HepG2 (cell line): Measurements from ENCODE around the gene IGFBP6. TPM values are rescaled to one million over a fixed set of nuclear protein-coding genes. Genes with fewer than 3 reads are reported as not detected.

Experiments used
- AHR ChIP-seq: IDR thresholded peaks from 2 replicates; pipeline ENCODE4 v1.6.1; 2018; ENCODE audit warnings: missing genetic modification reagents, missing compliant biosample characterization
- CENPT ChIP-seq: sonication (generic); formaldehyde crosslinking; IDR thresholded peaks from 2 replicates; pipeline ENCODE4 v1.8.0; 2022; ENCODE audit warnings: low read depth, mild to moderate bottlenecking, moderate library complexity, missing genetic modification reagents
- CHD2 ChIP-seq: IDR thresholded peaks from 2 replicates; pipeline ENCODE4 v1.6.1; 2011; ENCODE audit warnings: low read depth, low read length, improper control_type of control experiment
- CREB1 ChIP-seq, 2 experiments: fragments of 450-650 bp in 1 of 2; IDR thresholded peaks; 2 replicates each; pipeline ENCODE4 v1.6.1; 2016 to 2017; ENCODE audit warnings: control low read depth in 1 of 2, mild to moderate bottlenecking in 1 of 2, missing compliant biosample characterization in 1 of 2, missing genetic modification characterization in 1 of 2
- DNMT1 ChIP-seq: sonication (generic); formaldehyde crosslinking; IDR thresholded peaks from 2 replicates; pipeline ENCODE4 v1.5.1; 2020; ENCODE audit warnings: mild to moderate bottlenecking, missing genetic modification reagents
- GPN1 ChIP-seq: sonication (generic); formaldehyde crosslinking; IDR thresholded peaks from 2 replicates; pipeline ENCODE4 v1.5.1; 2020; ENCODE audit warnings: missing genetic modification reagents, borderline replicate concordance
- NCOA2 ChIP-seq: sonication (generic); formaldehyde crosslinking; IDR thresholded peaks from 2 replicates; pipeline ENCODE4 v1.8.0; 2022; ENCODE audit warnings: inconsistent platforms
- ZMAT3 ChIP-seq: sonication (generic); formaldehyde crosslinking; conservative IDR thresholded peaks from 2 replicates; pipeline ENCODE4 v1.7.0; 2021; ENCODE audit warnings: missing genetic modification reagents
- ZNF17 ChIP-seq: sonication (generic); formaldehyde crosslinking; IDR thresholded peaks from 2 replicates; pipeline ENCODE4 v1.5.0; 2020; ENCODE audit warnings: mild to moderate bottlenecking, missing genetic modification reagents
- ZNF205 ChIP-seq: IDR thresholded peaks from 2 replicates; pipeline ENCODE4 v1.6.1; 2018; ENCODE audit warnings: missing biosample characterization, missing genetic modification reagents
- ZNF24 ChIP-seq: fragments of 450-650 bp; IDR thresholded peaks from 2 replicates; pipeline ENCODE4 v1.6.1; 2017; ENCODE audit warnings: antibody characterized with exemption, mild to moderate bottlenecking
- ZNF788 ChIP-seq: sonication (generic); formaldehyde crosslinking; IDR thresholded peaks from 2 replicates; pipeline ENCODE4 v1.5.0; 2020; ENCODE audit warnings: mild to moderate bottlenecking, missing genetic modification reagents, borderline replicate concordance
- ZNF850 ChIP-seq: sonication (generic); formaldehyde crosslinking; conservative IDR thresholded peaks from 2 replicates; pipeline ENCODE4 v1.9.0; 2021; ENCODE audit warnings: mild to moderate bottlenecking, missing genetic modification reagents
- ZSCAN20 ChIP-seq: sonication (generic); formaldehyde crosslinking; IDR thresholded peaks from 2 replicates; pipeline ENCODE4 v1.4.0; 2020; ENCODE audit warnings: missing genetic modification reagents, mild to moderate bottlenecking, borderline replicate concordance
- ZSCAN22 ChIP-seq: sonication (generic); formaldehyde crosslinking; IDR thresholded peaks from 2 replicates; pipeline ENCODE4 v1.4.0; 2020; ENCODE audit warnings: mild to moderate bottlenecking, missing genetic modification reagents
- polyA plus RNA-seq, 8 experiments: library from polyadenylated mRNA; depleted of rRNA in 3 of 8; stranded (reverse) in 7 of 8; unstranded in 1 of 8; fragments of >200 nt; fragmentation: Illumina TruSeq in 4 of 8; extraction: Trizol in 4 of 8; gene quantifications; 2 replicates each; pipeline versions ENCODE4 v1.2.1 to v1.2.3, GENCODE V29; 2011 to 2016; ENCODE audit warnings: low read depth in 4 of 8, missing spikeins in 1 of 8, mixed read lengths in 1 of 8; ENCODE audit not compliant: insufficient read depth in 1 of 8
- total RNA-seq, 5 experiments: library from RNA; depleted of rRNA; stranded (reverse); fragments of >200 nt; fragmentation: Illumina TruSeq; extraction: Trizol; gene quantifications; 2 replicates each; pipeline ENCODE4 v1.2.3, GENCODE V29; 2016; ENCODE audit warnings: low read depth in 1 of 5
- TF ChIP-seq, protein P1 (sequence below): IDR thresholded peaks from 2 replicates; pipeline ENCODE4 v1.6.1; 2018; ENCODE audit warnings: missing genetic modification reagents
- TF ChIP-seq, protein P2 (sequence below): IDR thresholded peaks from 2 replicates; pipeline ENCODE4 v1.6.1; 2016; ENCODE audit warnings: mild to moderate bottlenecking
- TF ChIP-seq, protein P3 (sequence below): sonication (generic); formaldehyde crosslinking; IDR thresholded peaks from 2 replicates; pipeline ENCODE4 v1.5.0; 2020; ENCODE audit warnings: mild to moderate bottlenecking, missing genetic modification reagents
- TF ChIP-seq, protein P4 (sequence below): sonication (generic); formaldehyde crosslinking; IDR thresholded peaks from 2 replicates; pipeline ENCODE4 v1.4.0; 2020; ENCODE audit warnings: missing genetic modification reagents, borderline replicate concordance
- TF ChIP-seq, protein P5 (sequence below): sonication (generic); formaldehyde crosslinking; IDR thresholded peaks from 2 replicates; pipeline ENCODE4 v1.5.0; 2020; ENCODE audit warnings: missing genetic modification reagents

Gene IGFBP6
- total and polyA plus RNA-seq, 2 of the 13 experiments (the other 11 are each of a cell fraction or from before 2014, with no cell fraction given): 3.9 to 25.2 TPM

DNA sequence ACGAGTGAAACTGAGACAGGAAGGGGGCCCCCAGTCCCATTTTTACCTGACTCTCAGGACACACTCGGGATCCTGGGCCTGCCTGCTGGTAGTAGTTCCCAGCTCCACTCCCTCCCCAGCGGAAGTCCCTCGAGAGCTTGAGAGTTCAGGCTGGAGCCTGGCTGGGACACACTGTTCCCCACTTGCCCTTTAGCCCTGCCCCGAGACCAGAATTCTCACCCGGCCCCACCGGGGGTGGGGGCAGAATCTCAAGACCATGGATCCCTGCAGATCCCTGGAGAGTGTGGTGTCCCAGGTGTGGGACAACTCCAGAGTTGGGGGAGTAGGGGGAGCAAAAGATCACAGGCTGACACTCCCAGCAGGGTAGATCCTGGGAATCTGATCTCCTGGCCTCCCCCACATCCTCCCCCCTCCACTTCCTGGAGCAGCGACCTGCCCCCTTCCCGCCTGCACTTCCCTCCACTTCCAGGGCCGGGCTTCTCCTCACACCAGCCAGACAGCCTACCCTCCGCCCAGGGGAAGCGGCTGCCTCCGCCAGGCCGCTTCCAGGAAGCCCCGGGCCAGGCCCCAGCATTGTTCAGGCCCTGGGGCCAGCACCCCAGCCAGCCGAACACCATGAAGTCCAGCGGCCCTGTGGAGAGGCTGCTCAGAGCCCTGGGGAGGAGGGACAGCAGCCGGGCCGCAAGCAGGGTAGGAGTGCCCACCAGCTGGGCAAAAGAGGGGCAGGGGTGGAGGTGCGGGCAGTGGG, 47.7 kb upstream of the IGFBP6 start, which contains the start of gene TNS2 (continued):
- no peak for TF ChIP-seq ZSCAN22
- TF ChIP-seq, protein P1, sequence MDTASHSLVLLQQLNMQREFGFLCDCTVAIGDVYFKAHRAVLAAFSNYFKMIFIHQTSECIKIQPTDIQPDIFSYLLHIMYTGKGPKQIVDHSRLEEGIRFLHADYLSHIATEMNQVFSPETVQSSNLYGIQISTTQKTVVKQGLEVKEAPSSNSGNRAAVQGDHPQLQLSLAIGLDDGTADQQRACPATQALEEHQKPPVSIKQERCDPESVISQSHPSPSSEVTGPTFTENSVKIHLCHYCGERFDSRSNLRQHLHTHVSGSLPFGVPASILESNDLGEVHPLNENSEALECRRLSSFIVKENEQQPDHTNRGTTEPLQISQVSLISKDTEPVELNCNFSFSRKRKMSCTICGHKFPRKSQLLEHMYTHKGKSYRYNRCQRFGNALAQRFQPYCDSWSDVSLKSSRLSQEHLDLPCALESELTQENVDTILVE (CRISPR knock-in tag): no peak
- TF ChIP-seq ZNF17 (CRISPR knock-in tag): no peak
- 0 out of 2 replicates have a peak, but pooled peaks have one; percentile 5 for TF ChIP-seq ZNF205 (CRISPR knock-in tag)
- TF ChIP-seq ZMAT3 (CRISPR knock-in tag): peak; percentile 84; the same call in 1 of the 2 replicates
- TF ChIP-seq GPN1 (CRISPR knock-in tag): no peak
- TF ChIP-seq, protein P2, sequence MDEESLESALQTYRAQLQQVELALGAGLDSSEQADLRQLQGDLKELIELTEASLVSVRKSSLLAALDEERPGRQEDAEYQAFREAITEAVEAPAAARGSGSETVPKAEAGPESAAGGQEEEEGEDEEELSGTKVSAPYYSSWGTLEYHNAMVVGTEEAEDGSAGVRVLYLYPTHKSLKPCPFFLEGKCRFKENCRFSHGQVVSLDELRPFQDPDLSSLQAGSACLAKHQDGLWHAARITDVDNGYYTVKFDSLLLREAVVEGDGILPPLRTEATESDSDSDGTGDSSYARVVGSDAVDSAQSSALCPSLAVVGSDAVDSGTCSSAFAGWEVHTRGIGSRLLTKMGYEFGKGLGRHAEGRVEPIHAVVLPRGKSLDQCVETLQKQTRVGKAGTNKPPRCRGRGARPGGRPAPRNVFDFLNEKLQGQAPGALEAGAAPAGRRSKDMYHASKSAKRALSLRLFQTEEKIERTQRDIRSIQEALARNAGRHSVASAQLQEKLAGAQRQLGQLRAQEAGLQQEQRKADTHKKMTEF (CRISPR knock-in tag): no peak; the same call in 1 of the 2 replicates
- no peak for TF ChIP-seq DNMT1 (CRISPR knock-in tag)
- TF ChIP-seq ZSCAN20 (CRISPR knock-in tag): no peak
- 0 out of 2 replicates have a peak, but pooled peaks have one; percentile 26 for TF ChIP-seq CHD2
- TF ChIP-seq, protein P3, sequence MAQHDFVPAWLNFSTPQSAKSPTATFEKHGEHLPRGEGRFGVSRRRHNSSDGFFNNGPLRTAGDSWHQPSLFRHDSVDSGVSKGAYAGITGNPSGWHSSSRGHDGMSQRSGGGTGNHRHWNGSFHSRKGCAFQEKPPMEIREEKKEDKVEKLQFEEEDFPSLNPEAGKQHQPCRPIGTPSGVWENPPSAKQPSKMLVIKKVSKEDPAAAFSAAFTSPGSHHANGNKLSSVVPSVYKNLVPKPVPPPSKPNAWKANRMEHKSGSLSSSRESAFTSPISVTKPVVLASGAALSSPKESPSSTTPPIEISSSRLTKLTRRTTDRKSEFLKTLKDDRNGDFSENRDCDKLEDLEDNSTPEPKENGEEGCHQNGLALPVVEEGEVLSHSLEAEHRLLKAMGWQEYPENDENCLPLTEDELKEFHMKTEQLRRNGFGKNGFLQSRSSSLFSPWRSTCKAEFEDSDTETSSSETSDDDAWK (CRISPR knock-in tag): no peak
- TF ChIP-seq, protein P4, sequence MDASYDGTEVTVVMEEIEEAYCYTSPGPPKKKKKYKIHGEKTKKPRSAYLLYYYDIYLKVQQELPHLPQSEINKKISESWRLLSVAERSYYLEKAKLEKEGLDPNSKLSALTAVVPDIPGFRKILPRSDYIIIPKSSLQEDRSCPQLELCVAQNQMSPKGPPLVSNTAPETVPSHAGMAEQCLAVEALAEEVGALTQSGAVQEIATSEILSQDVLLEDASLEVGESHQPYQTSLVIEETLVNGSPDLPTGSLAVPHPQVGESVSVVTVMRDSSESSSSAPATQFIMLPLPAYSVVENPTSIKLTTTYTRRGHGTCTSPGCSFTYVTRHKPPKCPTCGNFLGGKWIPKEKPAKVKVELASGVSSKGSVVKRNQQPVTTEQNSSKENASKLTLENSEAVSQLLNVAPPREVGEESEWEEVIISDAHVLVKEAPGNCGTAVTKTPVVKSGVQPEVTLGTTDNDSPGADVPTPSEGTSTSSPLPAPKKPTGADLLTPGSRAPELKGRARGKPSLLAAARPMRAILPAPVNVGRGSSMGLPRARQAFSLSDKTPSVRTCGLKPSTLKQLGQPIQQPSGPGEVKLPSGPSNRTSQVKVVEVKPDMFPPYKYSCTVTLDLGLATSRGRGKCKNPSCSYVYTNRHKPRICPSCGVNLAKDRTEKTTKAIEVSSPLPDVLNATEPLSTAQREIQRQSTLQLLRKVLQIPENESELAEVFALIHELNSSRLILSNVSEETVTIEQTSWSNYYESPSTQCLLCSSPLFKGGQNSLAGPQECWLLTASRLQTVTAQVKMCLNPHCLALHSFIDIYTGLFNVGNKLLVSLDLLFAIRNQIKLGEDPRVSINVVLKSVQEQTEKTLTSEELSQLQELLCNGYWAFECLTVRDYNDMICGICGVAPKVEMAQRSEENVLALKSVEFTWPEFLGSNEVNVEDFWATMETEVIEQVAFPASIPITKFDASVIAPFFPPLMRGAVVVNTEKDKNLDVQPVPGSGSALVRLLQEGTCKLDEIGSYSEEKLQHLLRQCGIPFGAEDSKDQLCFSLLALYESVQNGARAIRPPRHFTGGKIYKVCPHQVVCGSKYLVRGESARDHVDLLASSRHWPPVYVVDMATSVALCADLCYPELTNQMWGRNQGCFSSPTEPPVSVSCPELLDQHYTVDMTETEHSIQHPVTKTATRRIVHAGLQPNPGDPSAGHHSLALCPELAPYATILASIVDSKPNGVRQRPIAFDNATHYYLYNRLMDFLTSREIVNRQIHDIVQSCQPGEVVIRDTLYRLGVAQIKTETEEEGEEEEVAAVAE (CRISPR knock-in tag): no peak
- TF ChIP-seq AHR: 0 out of 2 replicates have a peak, but pooled peaks have one; percentile 15
- TF ChIP-seq NCOA2 (CRISPR knock-in tag): peak; percentile 8; the same call in 1 of the 2 replicates
- no peak for TF ChIP-seq CENPT (CRISPR knock-in tag)
- no peak for TF ChIP-seq ZNF24
- no peak for TF ChIP-seq CREB1 (IDR thresholded peaks at IDR 0.05)
- TF ChIP-seq CREB1 (CRISPR knock-in tag; IDR thresholded peaks at IDR 0.05): no peak
- TF ChIP-seq, protein P5, sequence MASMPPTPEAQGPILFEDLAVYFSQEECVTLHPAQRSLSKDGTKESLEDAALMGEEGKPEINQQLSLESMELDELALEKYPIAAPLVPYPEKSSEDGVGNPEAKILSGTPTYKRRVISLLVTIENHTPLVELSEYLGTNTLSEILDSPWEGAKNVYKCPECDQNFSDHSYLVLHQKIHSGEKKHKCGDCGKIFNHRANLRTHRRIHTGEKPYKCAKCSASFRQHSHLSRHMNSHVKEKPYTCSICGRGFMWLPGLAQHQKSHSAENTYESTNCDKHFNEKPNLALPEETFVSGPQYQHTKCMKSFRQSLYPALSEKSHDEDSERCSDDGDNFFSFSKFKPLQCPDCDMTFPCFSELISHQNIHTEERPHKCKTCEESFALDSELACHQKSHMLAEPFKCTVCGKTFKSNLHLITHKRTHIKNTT (CRISPR knock-in tag): no peak
- TF ChIP-seq ZNF850 (CRISPR knock-in tag): no peak
- peak; percentile 69; the same call in 1 of the 2 replicates for TF ChIP-seq ZNF788 (CRISPR knock-in tag)
